BE2C (cell line): ENCODE data around the gene LIPC.

Experiments
- DNase-seq: peaks from one replicate; pipeline ENCODE4 v3.0.0-alpha.2; 2020
- H3K27me3 ChIP-seq: fragments of 250-450 bp; sonication (Bioruptor Pico); 2 replicates; pipeline ENCODE4 v1.5.1; 2020; ENCODE audit warnings: mild to moderate bottlenecking
- H3K36me3 ChIP-seq: fragments of 250-450 bp; sonication (Bioruptor Pico); 2 replicates; pipeline ENCODE4 v1.5.1; 2020; ENCODE audit warnings: mild to moderate bottlenecking
- H3K4me1 ChIP-seq: fragments of 250-450 bp; sonication (Bioruptor Pico); 2 replicates; pipeline ENCODE4 v1.5.1; 2020
- H3K4me3 ChIP-seq: 2 replicates; pipeline ENCODE4 v1.5.1; 2011; ENCODE audit warnings: low read depth, low read length
- H3K9me3 ChIP-seq: fragments of 250-450 bp; sonication (Bioruptor Pico); 2 replicates; pipeline ENCODE4 v1.5.1; 2020
- CTCF ChIP-seq: IDR thresholded peaks from 2 replicates; pipeline ENCODE4 v1.5.1; 2012; ENCODE audit warnings: mild to moderate bottlenecking, low read depth, low read length

Gene LIPC

GRCh38 chr15:58548308-58549012 lies 116.7 kb downstream of the LIPC start:
- H3K4me1 ChIP-seq: peaks cover 10% of the 10 kb centered on the region
- H3K27me3 ChIP-seq: no peaks in the 10 kb centered on the region
- H3K36me3 ChIP-seq: no peaks in the 10 kb centered on the region
- no peak for DNase-seq
- H3K9me3 ChIP-seq: no peaks in the 10 kb centered on the region
- no peak overlapping the region for H3K4me3 ChIP-seq
- no peak for TF ChIP-seq CTCF

- no peak for TF ChIP-seq CTCF
- Histone ChIP-seq H3K4me1 (peaks cover 10% of the 10 kb centered on the region), H3K9me3 (no peaks in the 10 kb centered on the region), H3K27me3 (no peaks in the 10 kb centered on the region), H3K36me3 (no peaks in the 10 kb centered on the region), H3K4me3 (no peak overlapping the region)
- DNase-seq: no peak
These were observed 117.4 kb downstream of the LIPC start for GRCh38 chr15:58549013-58549784.

GRCh38 chr15:58549785-58550074 lies 117.9 kb downstream of the LIPC start:
- no peak for DNase-seq
- no peaks in the 10 kb centered on the region for H3K27me3 ChIP-seq
- H3K4me1 ChIP-seq: peaks cover 10% of the 10 kb centered on the region
- no peaks in the 10 kb centered on the region for H3K9me3 ChIP-seq
- H3K4me3 ChIP-seq: no peak overlapping the region
- TF ChIP-seq CTCF: no peak
- no peaks in the 10 kb centered on the region for H3K36me3 ChIP-seq

GRCh38 chr15:58551084-58551763 lies 119.4 kb downstream of the LIPC start:
- peak; percentile 28 for DNase-seq

GRCh38 chr15:58551764-58552504 lies 120.1 kb downstream of the LIPC start:
- H3K4me3 ChIP-seq: no peak overlapping the region
- no peaks in the 10 kb centered on the region for H3K9me3 ChIP-seq
- H3K36me3 ChIP-seq: no peaks in the 10 kb centered on the region
- peaks cover 10% of the 10 kb centered on the region for H3K4me1 ChIP-seq
- no peak for TF ChIP-seq CTCF
- no peaks in the 10 kb centered on the region for H3K27me3 ChIP-seq
- DNase-seq: no peak

More at GRCh38 chr15:58551084-58551763, 119.4 kb downstream of the LIPC start:
- Histone ChIP-seq H3K27me3 (no peaks in the 10 kb centered on the region), H3K9me3 (no peaks in the 10 kb centered on the region), H3K36me3 (no peaks in the 10 kb centered on the region), H3K4me1 (peaks cover 10% of the 10 kb centered on the region), H3K4me3 (no peak overlapping the region)
- no peak for TF ChIP-seq CTCF
